GM10248 (cell line): ENCODE measurements around the gene BRCA2.
A peak's percentile ranks its signal among the peaks of the same experiment; 100 is the strongest.

Experiments
- CTCF ChIA-PET: fragments of 300-600 bp; sonication (Branson Sonifier 250); formaldehyde crosslinking; extraction: SDS; loops from one replicate; lab custom pipeline; 2021; ENCODE audit warnings: antibody characterized with exemption; lab: Yijun Ruan, JAX
- POLR2A ChIA-PET: fragments of 350-650 bp; sonication (Branson Sonifier 250); formaldehyde crosslinking; extraction: SDS; loops from one replicate; lab custom pipeline; 2020; ENCODE audit warnings: antibody characterized with exemption; lab: Yijun Ruan, JAX
- DNase-seq: peaks from one replicate; pipeline ENCODE4 v3.0.0; 2012; ENCODE audit errors: extremely low spot score
- TF ChIP-seq, protein P1 (sequence below): IDR thresholded peaks from 2 replicates; pipeline ENCODE4 v1.5.1; 2012; ENCODE audit warnings: mild to moderate bottlenecking, low read depth; ENCODE audit errors: extremely low read depth, missing control alignments, control extremely low read depth

The BRCA2 gene

DNA sequence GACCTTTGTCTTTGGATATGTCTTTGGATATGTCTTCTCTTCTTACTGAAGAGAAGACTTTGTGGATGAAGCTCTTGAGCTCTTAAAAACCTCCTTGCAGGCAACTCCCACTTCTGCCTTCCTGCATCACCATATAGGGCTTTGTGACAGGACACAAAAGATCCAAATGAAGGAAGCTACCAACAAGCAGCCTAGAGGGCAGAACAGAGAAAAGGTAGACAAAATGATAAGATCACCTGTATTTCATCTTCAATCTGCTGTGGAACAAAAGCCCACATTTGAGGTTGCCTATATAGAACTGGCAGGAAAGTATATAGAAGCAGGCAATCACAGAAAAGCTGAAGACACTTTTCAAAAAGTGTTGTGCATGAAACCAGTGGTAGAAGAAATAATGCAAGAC is 70.1 kb downstream of the BRCA2 start:
- TF ChIP-seq, protein P1, sequence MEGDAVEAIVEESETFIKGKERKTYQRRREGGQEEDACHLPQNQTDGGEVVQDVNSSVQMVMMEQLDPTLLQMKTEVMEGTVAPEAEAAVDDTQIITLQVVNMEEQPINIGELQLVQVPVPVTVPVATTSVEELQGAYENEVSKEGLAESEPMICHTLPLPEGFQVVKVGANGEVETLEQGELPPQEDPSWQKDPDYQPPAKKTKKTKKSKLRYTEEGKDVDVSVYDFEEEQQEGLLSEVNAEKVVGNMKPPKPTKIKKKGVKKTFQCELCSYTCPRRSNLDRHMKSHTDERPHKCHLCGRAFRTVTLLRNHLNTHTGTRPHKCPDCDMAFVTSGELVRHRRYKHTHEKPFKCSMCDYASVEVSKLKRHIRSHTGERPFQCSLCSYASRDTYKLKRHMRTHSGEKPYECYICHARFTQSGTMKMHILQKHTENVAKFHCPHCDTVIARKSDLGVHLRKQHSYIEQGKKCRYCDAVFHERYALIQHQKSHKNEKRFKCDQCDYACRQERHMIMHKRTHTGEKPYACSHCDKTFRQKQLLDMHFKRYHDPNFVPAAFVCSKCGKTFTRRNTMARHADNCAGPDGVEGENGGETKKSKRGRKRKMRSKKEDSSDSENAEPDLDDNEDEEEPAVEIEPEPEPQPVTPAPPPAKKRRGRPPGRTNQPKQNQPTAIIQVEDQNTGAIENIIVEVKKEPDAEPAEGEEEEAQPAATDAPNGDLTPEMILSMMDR: no peak
- ChIA-PET CTCF (interaction anchor here (1.0 to 4.2 kb wide), 5 partner anchors 13 to 196 kb away, joined by 3 to 20 read pairs (median 4); no protein-coding TSS in a partner anchor), POLR2A (no interaction called here)
- no peak for DNase-seq

DNA sequence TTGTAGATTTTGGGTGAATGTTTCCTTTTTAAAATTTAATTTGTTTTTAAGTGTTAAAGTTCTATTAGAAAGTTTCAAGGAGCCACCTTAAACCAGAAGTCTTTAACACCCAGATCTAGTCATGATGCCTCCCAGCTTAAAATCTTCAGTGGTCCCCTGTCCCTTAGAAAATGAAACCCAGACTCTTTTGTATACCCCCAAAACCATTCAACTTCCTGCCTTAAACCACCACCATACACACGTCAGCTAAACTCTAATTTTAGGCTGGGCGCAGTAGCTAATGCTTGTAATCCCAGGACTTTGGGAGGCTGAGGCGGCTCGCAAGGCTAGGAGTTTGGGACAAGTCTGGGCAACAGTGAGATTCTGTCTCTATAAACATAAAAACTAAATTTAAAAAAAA is 74.7 kb downstream of the BRCA2 start:
- ChIA-PET CTCF (interaction anchor here (0.7 to 1.6 kb wide), 3 partner anchors 8 to 67 kb away, joined by 3 to 4 read pairs (median 3); no protein-coding TSS in a partner anchor), POLR2A (no interaction called here)
- DNase-seq: no peak
- TF ChIP-seq, protein P1: no peak

DNA sequence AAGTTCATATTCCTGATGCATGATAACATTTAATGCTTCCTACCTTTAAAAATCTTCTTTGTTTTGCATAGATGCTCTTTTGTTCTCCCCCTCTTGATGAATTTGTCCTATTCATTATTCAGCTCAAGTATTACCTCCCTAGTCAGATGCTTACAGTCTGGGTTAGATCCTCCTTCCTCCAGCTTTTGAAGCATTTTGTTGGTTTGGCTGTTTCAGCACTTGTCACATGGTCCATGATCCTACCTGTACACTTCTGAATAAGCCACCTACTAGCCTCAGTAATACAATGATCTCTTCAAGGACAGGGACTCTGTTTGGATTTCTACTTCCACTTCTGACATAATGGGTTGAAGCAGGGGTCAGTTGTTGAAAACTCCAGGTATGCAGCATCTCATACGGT is 75.2 kb downstream of the BRCA2 start:
- DNase-seq: no peak
- TF ChIP-seq, protein P1: no peak
- ChIA-PET CTCF (interaction anchor here (0.7 to 1.6 kb wide), 7 partner anchors 9 to 68 kb away, joined by 3 to 6 read pairs (median 3); no protein-coding TSS in a partner anchor), POLR2A (no interaction called here)

DNA sequence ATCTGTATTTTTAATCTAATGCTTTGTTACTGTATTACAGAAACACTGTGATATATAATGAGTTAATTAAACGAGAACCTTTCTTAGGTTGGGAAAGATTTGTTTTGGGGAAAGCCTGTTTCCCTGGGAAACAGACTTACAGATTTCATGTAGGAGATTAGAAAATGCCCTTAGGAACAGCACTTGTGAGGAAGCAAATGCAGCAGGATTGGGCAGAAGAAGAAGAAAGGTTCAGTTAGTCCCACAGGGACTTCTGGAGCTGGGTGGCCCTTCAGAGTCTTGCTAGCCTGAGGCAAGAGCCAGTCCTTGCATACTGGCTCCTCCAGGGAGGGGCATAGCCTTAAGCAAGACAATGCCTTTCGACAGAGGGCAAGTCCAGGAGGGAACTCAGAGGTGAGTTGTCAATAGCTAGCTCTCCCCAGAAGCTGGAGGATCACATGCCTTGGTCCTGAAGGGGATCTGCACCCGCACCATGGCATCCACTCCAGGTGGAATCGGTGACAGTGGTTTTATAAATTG is 75.9 kb downstream of the BRCA2 start:
- ChIA-PET CTCF (interaction anchor here (1.0 to 1.3 kb wide), 4 partner anchors 9 to 53 kb away, joined by 3 to 6 read pairs (median 3); no protein-coding TSS in a partner anchor), POLR2A (no interaction called here)
- no peak for DNase-seq
- TF ChIP-seq, protein P1: no peak

DNA sequence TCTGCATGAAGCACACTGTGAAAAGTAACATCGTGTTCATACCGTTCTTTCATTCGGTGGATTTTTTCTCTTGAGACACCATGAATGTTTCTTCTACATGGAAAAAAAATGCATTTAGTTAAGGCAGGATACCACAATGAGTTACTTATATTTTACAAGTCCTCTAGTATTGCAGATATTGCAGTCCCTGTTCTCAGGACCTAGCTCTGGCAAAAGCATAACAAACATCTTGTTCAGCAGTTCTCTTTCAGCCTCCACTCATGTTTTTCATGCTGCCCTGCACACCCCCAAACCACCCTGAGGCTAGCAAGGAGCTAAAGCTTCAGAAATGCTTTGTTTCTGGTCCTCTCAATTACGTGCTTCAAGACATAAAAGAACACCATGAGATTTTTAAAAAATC is 87.8 kb downstream of the BRCA2 start:
- CTCF ChIA-PET: interaction anchor here (1.1 kb wide), 1 partner anchor 13 kb away, joined by 3 read pairs; no protein-coding TSS in a partner anchor
- POLR2A ChIA-PET: no interaction called here
- DNase-seq: no peak
- TF ChIP-seq, protein P1: no peak

DNA sequence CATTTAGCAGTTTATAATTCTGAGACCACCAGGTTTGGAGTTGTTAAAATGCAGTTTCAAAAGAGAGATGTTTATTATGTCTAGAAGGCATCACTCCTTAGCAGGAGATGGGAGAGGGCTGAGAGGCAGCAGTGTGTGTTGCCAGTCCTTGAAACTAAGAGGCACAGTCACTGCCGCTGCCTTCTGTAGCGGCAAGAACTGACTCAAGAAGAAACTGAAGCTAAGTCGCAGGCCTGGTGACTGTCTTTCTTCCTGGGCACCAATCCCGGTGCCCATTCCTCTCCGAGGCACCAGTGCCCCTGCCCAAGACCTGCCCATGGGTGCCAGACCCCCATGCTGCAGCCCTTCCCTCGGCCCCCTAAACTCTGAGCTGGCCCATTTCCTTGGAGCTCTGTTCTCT is 92.5 kb downstream of the BRCA2 start:
- POLR2A ChIA-PET: no interaction called here
- CTCF ChIA-PET: interaction anchor here (1.2 to 2.0 kb wide), 5 partner anchors 17 to 174 kb away, joined by 3 to 7 read pairs (median 4); partner anchors contain the start of gene N4BP2L1

More for the DNA sequence above, 92.5 kb downstream of the BRCA2 start:
- TF ChIP-seq, protein P1: no peak
- DNase-seq: peak; percentile 31
